ENCODE measurements around the gene KRTAP10-8.
"Not testable (repeated sequence)": the region's sequence is repeated elsewhere in the genome, so short reads cannot be mapped to it uniquely, and the experiment has no call there.

Gene KRTAP10-8

DNA sequence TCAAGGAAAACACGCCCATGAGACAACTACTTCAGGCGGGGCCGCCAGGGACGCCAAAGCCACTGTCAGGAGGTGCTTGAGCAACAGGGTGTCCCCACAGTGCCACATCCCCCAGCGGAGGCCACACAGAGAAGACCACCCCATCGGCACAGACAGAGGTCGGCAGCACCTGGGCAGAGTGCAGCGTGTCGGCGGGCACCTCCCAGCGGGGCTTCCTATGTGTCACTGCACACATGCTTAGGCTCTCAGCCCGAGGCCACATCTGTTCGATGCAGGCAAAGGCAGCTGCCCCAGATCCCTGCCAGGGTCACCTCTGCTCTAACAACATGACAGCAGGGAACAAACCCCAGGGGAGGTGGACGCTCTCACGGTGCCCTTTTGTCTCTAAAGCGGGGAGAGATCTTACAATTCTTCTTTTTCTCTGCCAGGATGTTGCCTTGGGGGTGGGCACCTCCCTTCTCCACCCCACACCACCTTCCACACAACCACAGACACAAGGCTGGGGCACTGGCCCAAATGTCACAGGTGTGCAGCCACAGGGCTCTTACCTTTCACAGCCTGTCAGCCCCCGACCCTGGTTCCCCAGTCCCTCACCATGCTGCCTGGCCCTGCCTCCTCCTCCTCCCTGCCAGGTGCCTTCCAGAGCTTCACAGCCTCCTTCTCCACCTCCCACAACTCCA, 4.2 kb downstream of the KRTAP10-8 start:
- H3K4me3 ChIP-seq (ENCODE audit: low read length): no peak overlapping the region
- TF ChIP-seq ZNF274 (IDR thresholded peaks at IDR 0.05; ENCODE audit: low read depth, low read length): no peak

DNA sequence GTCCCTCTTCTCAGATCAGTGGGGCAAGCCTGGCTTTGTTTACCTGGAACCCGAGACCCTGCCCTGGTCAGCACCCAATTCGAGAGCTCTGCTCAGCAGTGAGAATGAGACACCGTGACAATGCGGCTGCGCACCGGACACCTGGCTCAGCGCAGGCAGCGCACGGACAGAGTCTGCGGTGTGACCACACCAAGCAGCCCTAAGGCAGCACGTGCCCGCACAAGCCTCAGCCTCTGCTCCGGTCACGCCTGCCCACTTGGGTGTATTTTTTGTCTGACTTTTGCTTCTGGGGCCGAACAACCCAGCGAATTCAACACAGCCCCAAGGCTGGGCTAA, 4.7 kb downstream of the KRTAP10-8 start:
- TF ChIP-seq ZNF274 (IDR thresholded peaks at IDR 0.05; ENCODE audit: low read depth, low read length): no peak
- no peak overlapping the region for H3K4me3 ChIP-seq (ENCODE audit: low read length)

DNA sequence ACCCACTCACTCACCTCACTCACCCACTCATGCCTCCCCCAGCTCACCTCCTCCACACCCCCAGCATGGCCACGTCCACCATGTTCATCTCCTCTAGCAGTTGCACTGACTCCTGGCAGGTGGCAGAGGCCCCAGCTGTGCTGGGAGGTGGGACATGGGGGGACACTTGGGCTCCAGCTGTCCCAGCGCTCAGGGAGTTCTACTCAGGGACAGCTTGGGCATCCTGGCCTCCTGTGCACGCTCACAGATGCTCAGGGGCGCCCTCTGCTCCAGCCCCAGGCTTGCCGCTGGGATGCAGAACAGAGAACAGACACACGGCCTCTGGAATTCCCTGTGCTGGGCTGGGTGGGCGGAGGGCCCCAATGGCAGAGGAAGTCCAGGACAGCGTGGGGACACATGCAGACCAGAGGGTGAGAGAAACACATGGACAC, 5.2 kb downstream of the KRTAP10-8 start:
- TF ChIP-seq ZNF274 (IDR thresholded peaks at IDR 0.05; ENCODE audit: low read depth, low read length): no peak
- H3K4me3 ChIP-seq (ENCODE audit: low read length): no peak overlapping the region

DNA sequence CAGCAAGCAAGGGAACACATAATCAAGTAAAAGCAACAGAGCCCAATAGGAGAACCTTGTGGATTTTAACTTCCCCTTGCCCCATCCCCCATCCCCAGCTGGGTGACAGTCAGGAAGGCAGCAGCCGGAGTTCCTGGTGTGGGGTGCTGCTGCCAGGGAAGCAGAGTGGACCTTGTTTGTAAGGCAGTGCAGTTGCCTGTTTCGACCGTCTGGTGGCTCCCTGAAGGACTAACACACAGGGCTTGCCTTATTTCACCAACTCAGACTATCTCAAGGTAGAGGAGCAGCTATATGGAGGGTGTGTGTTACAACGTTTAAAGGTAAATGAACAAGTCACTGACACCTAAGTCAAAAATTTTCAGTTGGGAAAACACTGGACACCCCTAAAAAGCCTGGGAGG, 6.6 kb downstream of the KRTAP10-8 start:
- H3K4me3 ChIP-seq (ENCODE audit: low read length): no peak overlapping the region
- TF ChIP-seq ZNF274 (IDR thresholded peaks at IDR 0.05; ENCODE audit: low read depth, low read length): no peak

DNA sequence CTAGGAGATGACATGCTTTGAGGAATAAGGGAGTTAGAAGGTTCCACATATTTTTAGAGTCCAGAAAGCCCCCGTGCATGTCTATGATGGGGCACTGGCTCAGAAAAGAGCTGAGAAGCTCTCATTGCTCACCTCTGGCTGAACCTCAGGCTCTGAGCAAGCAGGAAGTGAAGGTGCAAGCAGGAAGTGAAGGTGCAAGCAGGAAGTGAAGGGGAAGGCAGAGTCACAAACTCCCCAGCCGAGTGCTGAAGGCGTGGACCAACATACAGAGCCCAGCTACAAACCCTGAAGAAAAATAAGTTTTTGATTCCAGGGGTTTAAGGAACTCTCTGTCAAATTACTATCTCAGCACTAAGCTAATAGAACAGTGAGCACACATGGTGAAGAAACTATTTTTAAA, 7.0 kb downstream of the KRTAP10-8 start:
- H3K4me3 ChIP-seq (ENCODE audit: low read length): no peak overlapping the region
- no peak for TF ChIP-seq ZNF274 (IDR thresholded peaks at IDR 0.05; ENCODE audit: low read depth, low read length)

DNA sequence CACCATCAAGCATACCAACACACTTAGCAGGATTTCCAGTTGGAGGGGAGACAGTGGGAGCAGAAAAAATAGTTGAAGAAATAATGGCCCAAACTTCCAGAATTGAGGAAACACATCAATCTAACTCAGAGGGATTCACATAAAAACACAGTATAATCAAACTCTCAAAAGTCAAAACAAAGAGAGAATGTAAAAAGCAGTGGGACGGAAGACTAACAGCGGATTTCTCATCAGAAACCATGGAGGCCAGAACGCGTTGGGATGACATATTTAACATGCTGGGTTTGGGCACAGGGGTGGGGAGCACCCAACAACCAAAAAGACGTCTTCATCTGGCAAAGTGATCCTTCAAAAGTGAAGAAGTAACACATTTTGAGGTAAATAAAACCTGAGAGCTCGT, 8.0 kb downstream of the KRTAP10-8 start:
- TF ChIP-seq ZNF274 (IDR thresholded peaks at IDR 0.05; ENCODE audit: low read depth, low read length): no peak
- H3K4me3 ChIP-seq (ENCODE audit: low read length): no peak overlapping the region

DNA sequence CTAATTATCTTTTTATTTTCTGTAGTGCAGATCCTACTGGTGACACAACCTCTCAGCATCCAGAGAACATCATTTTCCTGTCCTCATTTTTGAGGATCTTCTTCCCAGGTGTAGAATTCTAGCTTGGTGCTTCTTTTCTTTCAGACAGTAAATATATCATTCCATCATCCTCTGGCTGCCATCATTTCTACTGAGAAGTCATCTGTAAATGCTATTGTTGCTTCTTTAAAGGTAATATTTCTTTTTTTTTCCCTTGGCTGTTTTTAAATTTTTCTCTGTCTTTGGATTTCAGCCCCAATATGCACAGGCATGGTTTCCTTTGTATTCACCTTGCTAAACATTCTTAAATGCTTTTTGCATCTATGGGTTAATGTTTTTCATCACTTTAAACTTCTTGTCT, 11.7 kb downstream of the KRTAP10-8 start:
- no peak overlapping the region for H3K4me3 ChIP-seq (ENCODE audit: low read length)
- no peak for TF ChIP-seq ZNF274 (IDR thresholded peaks at IDR 0.05; ENCODE audit: low read depth, low read length)

DNA sequence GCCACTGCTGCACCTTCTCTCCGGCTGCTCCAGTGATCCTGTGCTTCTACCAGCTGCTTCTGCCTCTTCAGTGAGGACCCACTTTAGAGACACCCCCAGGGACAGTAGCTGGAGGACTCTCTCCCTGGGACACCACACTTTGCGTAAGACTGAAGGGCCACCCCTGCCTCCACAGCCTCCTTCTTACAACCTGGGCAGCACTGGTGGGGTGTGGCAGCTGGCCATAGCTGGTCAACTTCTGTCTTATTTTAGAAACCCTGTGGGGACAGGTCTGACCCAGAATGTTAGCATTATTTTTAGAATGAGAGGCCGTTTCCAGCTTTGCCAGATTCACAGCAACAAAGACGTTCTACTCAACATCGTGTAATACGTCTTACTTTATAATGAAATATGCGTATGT, 13.9 kb downstream of the KRTAP10-8 start:
- no peak overlapping the region for H3K4me3 ChIP-seq (ENCODE audit: low read length)
- no peak for TF ChIP-seq ZNF274 (IDR thresholded peaks at IDR 0.05; ENCODE audit: low read depth, low read length)

DNA sequence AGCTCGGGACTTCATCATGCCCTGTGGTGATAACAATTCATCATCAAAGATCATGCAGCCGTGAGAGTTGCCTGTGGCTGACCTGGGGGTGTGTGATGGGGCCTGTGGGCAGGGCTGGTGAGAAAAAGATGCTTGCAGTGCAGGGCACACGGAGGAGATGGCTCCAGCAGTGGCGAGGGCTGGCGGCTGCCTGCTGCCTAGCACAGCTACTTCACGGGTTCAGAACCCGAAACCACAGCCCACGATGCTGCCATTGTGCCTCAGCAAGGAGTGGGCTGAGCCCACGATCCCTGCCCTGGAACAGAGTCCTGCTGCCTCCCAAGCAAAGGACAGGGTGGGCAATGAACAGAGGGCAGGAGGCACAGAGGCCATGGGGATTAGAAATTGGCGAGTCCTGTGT, 14.4 kb downstream of the KRTAP10-8 start:
- TF ChIP-seq ZNF274 (IDR thresholded peaks at IDR 0.05; ENCODE audit: low read depth, low read length): no peak
- H3K4me3 ChIP-seq (ENCODE audit: low read length): no peak overlapping the region

DNA sequence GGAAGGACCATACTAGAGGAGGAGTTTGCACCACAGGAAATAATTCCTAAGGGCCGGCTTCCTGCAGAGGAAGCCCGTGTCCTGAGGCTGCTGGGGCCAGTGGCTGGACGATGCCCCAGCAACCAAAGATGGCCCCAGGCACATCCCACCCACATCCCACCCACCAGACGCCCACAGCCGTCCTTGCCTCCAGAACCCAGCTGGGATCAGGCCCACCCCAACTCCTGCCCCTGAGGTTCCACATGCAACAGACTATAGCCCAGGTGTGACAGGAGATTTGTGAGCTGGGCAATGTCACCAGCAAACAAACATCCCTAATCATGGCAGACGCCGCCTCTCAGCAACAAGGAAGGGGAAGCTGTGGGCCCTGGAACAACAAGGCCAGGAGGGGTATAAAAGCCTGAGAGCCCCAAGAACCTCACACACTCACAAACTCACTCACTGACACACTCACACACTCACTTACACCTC, 14.8 kb downstream of the KRTAP10-8 start, which contains the start of gene KRTAP10-9:
Gene KRTAP10-9 (plus strand): TSS at position 421 of the 471 bp plus-strand sequence. CDS start 79 bp downstream, outside the sequence.
- H3K4me3 ChIP-seq (ENCODE audit: low read length): no peak within 1 kb of the TSS
- no peak for TF ChIP-seq ZNF274 (IDR thresholded peaks at IDR 0.05; ENCODE audit: low read depth, low read length)

DNA sequence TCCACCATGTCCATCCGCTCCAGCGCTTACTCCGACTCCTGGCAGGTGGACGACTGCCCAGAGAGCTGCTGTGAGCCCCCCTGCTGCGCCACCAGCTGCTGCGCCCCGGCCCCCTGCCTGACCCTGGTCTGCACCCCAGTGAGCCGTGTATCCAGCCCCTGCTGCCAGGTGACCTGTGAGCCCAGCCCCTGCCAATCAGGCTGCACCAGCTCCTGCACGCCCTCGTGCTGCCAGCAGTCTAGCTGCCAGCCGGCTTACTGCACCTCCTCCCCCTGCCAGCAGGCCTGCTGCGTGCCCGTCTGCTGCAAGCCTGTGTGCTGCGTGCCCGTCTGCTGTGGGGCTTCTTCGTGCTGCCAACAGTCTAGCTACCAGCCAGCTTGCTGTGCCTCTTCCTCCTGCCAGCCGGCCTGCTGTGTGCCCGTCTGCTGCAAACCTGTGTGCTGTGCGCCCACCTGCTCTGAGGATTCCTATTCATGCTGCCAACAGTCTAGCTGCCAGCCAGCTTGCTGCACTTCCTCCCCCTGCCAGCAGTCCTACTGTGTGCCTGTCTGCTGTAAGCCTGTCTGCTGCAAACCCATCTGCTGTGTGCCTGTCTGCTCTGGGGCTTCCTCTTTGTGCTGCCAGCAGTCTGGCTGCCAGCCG, 15.4 kb downstream of the KRTAP10-8 start:
- H3K4me3 ChIP-seq (ENCODE audit: low read length): not testable (repeated sequence)

DNA sequence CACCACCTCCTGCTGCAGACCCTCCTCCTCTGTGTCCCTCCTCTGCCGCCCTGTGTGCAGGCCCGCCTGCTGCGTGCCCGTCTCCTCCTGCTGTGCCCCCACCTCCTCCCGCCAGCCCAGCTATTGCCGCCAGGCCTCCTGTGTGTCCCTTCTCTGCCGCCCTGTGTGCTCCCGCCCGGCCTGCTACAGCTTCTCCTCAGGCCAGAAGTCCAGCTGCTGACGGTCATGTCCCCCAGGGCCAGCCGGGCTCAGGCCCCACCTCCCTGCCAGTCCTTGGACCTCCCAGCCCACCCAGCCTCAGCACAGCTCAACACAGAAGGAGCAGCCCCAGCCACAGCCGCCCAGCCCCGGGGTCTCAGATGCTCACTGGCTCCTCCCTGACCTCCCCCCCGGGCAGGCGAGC, 16.0 kb downstream of the KRTAP10-8 start:
- not testable (repeated sequence) for H3K4me3 ChIP-seq (ENCODE audit: low read length)

DNA sequence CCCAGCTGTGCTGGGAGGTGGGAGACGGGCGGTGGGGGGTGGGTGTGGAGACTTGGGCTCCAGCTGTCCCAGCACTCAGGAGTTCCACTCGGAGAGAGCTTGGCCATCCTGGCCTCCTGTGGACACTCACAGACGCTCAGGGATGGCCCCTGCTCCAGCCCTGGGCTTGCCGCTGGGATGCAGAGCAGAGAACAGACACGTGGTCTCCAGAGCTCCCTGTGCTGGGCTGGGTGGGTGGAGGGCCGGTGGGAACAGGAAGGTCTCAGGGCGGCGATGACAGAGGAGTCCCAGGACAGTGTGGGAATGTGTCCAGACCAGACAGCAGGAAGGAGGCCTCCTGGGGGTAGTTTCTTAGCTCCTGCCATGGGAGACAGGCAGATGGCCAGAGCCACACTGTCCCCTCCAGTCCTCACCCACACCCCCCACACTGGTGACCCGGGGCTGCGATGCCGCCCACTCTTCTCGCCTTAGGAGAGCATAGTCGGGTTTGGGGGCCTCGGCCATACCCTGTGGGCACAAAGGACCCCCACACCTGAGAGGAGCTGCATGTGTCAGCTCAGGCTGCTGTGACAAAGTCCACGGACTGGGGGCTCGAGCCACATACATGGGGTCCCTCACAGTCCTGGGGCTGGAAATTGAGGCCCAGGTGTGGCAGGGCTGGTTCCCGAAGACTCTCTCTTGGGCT, 17.0 kb downstream of the KRTAP10-8 start:
- H3K4me3 ChIP-seq (ENCODE audit: low read length): no peak overlapping the region

DNA sequence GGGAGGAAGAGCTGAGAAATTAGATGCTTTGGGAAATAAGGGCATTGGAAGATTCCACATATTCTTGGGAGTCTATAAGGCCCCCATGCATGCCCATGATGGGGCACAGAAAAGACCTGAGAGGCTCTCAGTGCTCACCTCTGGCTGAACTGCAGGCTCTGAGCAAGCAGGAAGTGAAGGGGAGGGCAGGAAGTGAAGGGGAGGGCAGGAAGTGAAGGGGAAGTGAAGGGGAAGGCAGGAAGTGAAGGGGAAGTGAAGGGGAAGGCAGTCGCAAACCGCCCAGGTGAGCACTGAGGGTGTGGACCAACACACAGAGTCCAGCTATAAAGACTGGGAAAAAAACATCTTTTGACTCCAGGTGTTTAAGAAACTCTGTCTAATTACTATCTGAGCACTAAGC, 18.6 kb downstream of the KRTAP10-8 start:
- TF ChIP-seq ZNF274 (IDR thresholded peaks at IDR 0.05; ENCODE audit: low read depth, low read length): no peak
- no peak overlapping the region for H3K4me3 ChIP-seq (ENCODE audit: low read length)

More for the DNA sequence above, 17.0 kb downstream of the KRTAP10-8 start:
- TF ChIP-seq ZNF274 (IDR thresholded peaks at IDR 0.05; ENCODE audit: low read depth, low read length): no peak

DNA sequence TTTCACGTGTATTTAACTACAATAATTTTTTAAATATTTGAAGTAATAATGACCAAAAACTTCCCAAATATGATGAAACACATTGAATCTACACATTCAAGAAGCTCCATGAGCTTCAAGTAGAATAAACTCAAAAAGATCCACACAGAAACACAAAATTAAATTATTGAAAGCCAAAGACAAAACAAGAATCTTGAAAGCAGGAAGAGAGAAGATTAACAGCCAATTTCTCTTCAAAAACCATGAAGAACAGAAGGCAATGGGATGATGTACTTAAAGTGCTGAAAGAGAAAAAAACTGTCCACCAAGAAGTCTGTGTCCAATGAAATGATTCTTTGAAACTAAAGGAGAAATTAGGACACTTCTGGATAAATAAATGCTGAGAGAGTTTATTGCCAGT, 20.2 kb downstream of the KRTAP10-8 start:
- no peak for TF ChIP-seq ZNF274 (IDR thresholded peaks at IDR 0.05; ENCODE audit: low read depth, low read length)
- no peak overlapping the region for H3K4me3 ChIP-seq (ENCODE audit: low read length)

Measured in GM08714 (cell line).